ENCODE data around the gene CLDN4.
"Not testable (repeated sequence)": the region's sequence is repeated elsewhere in the genome, so short reads cannot be mapped to it uniquely, and the experiment has no call there.

Gene CLDN4

GRCh38 chr7:73844131-73844547 lies 13.3 kb downstream of the CLDN4 start:
- no peak for DNase-seq

GRCh38 chr7:73844848-73845460 lies 14.2 kb downstream of the CLDN4 start:
- DNase-seq, result no peak

DNA sequence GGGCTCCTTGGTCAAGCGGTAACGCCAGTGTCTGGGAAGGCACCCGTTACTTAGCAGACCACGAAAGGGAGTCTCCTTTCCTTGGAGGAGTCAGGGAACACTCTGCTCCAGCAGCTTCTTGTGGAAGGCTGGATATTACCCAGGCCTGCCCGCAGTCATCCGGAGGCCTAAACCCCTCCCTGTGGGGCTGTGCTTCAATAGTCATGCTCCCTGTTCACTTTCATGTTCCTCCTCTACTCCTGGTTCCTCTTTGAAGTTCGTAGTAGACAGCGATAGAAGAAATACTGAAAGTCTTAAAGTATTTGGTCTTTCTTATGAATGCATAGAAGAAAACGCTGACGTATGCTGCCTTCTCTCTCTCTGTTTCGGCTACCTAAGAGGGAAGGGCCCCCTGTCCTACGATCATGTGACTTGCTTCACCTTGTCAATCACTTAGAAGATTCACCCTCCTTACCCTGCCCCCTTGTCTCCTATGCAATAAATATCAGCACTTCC lies 15.0 kb downstream of the CLDN4 start:
- DNase-seq, result not testable (repeated sequence)

GRCh38 chr7:73847941-73848723 lies 17.3 kb downstream of the CLDN4 start:
- no peak for DNase-seq

- no peak for DNase-seq
These were observed 20.0 kb downstream of the CLDN4 start for GRCh38 chr7:73850781-73851207.

GRCh38 chr7:73851410-73852338 lies 20.9 kb downstream of the CLDN4 start:
- DNase-seq, result no peak

DNA sequence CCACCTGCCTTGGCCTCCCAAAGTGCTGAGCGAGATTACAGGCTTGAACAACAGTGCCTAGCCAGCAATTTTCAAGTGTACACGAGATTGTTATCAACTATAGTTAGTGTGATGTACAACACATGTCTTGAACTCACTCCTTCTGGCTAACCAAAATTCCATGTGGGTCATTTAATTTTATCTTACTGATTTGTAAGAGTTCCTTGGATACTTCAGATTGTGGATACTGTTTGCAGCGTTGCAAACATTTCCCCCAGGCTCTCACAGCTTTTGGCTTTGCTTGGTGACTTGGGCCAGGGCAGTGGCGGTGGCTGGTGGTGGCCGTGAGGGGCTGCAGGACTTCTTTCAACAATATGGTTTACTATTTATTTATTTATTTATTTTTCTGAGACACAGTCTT lies 21.7 kb downstream of the CLDN4 start:
- no peak for DNase-seq

- DNase-seq, result no peak
These were observed 26.1 kb downstream of the CLDN4 start for GRCh38 chr7:73856941-73857340.

GRCh38 chr7:73858807-73859206 lies 28.0 kb downstream of the CLDN4 start:
- DNase-seq, result no peak

- no peak for DNase-seq
These were observed 30.1 kb downstream of the CLDN4 start, which contains the start of gene TMEM270 for GRCh38 chr7:73860859-73861258. TSS of gene TMEM270 (plus strand) at chr7:73861159. CDS start at chr7:73861195, 36 bp downstream.

DNA sequence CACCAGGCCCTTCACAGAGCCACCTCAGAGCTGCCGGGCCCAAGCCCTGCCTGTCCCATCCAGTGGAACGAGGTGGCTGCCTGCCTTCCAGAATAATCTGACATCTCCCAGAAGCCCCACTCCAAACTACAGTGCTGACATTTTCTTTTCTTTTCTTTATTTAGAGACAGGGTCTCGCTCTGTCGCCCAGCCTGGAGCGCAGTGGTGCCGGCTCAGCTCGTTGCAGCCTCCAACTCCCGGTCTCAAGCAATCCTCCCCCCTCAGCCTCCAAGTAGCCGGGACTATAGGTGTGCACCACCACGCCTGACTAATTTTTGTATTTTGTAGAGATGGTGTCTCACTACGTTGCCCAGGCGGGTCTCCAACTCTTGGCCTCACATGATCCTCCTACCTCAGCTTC lies 30.5 kb downstream of the CLDN4 start:
- DNase-seq, result no peak

DNA sequence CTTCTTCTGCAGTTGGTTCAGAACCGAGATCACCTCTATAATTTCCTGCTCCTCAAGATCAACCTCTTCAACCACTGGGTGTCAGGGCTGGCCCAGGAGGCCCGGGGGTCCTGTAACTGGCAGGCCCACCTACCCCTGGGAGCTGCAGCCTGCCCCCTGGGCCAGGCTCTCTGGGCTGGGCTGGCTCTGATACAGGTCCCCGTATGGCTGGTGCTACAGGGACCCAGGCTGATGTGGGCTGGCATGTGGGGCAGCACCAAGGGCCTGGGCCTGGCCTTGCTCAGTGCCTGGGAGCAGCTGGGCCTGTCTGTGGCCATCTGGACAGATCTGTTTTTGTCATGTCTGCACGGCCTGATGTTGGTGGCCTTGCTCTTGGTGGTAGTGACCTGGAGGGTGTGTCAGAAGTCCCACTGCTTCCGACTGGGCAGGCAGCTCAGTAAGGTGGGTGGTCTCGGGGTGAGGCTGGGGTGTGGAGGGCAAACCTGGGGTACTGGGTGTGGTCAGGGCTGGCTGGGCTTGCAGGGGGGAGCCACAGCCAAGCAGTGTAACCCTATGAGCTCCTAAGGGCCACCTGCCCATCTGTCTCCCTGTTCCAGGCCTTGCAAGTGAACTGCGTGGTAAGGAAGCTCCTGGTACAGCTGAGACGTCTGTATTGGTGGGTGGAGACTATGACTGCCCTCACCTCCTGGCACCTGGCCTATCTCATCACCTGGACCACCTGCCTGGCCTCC lies 34.4 kb downstream of the CLDN4 start:
- peak; percentile 89 for DNase-seq

GRCh38 chr7:73865738-73866445 lies 35.1 kb downstream of the CLDN4 start:
- peak; percentile 65 for DNase-seq

- DNase-seq, result no peak
These were observed 35.6 kb downstream of the CLDN4 start for GRCh38 chr7:73866446-73866767.

DNA sequence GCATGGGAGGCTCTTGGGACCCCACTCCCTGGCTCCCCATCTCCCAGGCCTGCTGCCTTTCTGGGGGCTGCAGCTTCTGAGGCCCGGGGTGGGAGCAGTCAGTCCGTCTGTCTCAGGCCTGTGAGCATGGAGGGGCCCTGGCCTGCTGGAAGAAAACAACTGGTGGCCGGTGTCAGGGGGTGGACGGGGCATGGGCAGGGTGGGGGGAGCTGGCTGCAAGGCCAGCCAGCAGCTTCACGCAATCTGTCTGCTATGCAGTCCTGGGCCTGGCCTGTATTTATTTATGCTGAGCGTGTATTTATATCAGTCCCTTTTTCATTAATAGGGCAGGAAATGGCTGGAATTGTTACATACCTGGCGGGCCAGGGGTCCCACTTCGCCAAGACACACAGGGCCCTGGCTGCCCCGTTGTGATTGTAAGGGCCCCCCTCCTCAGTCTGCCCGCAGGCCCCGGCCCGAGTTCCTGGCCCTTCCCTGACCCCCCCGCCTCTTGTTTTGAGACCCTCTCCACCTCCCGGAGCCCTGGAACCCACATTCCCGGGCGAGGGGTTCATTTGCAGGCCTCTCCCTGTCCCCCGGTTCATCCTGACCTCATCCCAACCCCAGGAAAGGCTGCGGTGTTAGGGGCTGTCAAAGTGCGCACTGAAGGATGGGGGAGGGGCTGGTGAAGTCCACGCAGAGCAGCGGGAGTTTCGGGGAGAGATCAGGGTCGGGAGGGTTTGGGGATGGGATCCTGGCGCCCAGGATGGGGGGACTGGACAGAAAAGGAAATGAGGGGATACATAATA lies 38.4 kb downstream of the CLDN4 start:
- no peak for DNase-seq

- DNase-seq, result no peak
These were observed 39.3 kb downstream of the CLDN4 start for GRCh38 chr7:73870041-73870492.

DNA sequence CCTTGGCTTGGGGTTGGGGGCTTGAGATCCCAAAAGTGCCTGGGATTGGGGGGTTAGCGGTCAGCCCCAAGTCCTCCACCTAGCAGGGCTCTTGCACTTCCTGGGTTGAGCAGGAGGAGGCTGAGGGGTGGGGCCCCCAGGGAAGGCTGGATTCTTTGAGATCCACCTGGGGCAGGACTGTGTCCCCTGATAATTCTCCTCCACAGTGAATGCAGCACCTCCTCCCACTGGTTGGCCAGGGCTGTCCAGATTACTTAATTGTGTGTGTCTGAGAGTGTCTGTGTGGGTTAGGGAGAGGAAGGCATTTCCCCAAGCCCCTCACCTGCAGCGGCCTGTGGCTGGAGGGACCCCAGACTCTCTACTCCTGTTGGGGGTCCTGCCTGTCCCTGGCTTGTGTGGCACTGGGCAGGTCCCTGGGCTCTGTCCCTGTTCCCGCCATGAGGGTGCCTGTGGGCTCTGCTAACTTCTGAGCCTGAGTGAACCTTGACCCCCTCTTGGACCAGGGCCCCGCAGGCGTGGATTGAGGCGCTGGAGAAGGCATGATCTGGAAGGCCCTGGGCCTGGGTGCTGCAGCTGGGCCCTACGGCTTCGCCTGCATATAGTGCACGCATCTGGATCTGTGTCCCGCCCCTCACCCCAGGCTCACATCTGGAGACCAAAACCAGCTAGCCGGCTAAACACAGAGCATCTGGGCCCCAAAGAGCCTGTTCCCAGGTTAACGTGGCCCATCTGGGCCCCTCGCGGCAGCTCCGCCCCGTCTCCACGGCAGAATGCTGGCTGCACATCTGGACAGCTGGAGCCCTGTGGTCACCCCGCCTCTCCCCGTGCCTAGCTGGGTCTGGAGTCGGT lies 40.6 kb downstream of the CLDN4 start:
- no peak for DNase-seq

DNA sequence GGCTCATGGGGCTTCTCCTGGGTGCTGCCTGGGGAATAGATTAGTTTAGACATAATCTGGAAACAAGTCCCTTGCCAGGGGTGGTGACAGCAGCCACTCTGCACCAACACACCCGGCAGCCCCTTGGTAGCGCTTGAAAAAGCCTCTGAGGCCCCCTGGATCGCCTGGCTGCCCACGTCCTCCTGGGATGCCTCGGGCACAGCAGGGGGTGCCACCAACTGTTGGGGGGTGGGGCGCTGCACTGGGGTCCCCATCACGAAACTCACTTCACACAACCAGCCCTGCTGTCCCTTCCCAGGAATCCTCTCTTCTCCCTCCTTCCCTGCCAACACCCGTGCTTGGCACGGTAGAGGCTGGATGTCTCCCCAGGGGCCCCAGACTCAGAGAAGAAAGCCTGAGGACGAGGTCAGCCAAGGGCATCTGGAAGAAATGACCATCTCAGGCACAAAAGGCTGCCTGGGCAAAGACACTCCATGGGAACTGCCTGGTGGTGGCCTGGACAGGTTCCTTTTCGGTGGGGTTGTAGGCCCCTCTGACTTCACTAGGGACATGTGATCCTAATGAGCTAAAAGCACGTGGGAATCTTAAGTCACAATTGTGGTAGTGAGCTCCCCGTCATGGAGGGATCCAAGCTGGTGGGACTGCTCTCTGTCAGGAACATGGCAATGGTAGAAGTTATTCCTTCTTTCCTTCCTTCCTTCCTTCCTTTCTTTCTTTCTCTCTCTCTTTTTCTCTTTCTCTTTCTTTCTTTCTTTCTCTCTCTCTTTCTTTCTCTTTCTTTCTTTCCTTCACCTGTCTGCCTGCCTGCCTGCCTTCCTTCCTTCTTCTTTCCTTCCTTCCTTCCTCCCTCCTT lies 41.5 kb downstream of the CLDN4 start:
- no peak for DNase-seq

DNA sequence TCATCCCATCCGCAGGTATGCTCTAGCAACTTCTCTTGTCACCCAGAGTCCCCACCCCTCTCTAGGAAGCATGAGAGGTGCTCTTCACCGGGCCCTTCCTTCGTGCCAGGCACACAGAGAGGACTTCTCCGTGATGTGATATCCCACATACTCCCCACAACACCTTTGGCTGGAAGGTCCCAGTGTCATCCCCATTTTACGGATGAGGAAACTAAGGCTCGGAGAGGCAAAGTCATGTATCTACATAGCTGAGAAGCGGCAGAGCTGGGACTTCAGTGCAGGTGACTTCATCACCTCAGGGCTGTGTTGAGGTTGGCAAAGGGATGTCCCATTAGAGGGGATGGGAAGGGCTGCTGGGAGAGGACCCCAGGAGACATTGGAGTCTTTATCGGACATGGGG lies 45.6 kb downstream of the CLDN4 start:
- DNase-seq, result no peak

All from NCI-H146 (cell line).